Mesenchymal stem cell (in vitro differentiated cells and primary cell): Measurements from ENCODE around the gene S100A16.

ENCODE experiments used
- DNase-seq: peaks from one replicate; pipeline ENCODE4 v3.0.0-alpha.2; 2013
- H2AFZ ChIP-seq: one replicate; pipeline ENCODE4 v1.6.1; 2013; ENCODE audit warnings: low read depth, mild to moderate bottlenecking, control low read depth, inconsistent platforms, low read length, moderate library complexity
- H2AK5ac ChIP-seq: 2 replicates; pipeline ENCODE4 v1.6.1; 2013; ENCODE audit warnings: low read length, moderate library complexity, mild to moderate bottlenecking, inconsistent platforms; ENCODE audit not compliant: severe bottlenecking
- H2BK120ac ChIP-seq: one replicate; pipeline ENCODE4 v1.6.1; 2013; ENCODE audit warnings: low read depth, mild to moderate bottlenecking, inconsistent platforms, low read length, moderate library complexity
- H2BK12ac ChIP-seq, 2 experiments: one replicate each; pipeline ENCODE4 v1.6.1; 2013; ENCODE audit warnings: inconsistent platforms in 2 of 2, low read length in 2 of 2, mild to moderate bottlenecking in 2 of 2, moderate library complexity in 2 of 2, control low read depth in 1 of 2
- H2BK15ac ChIP-seq: one replicate; pipeline ENCODE4 v1.6.1; 2013; ENCODE audit warnings: mild to moderate bottlenecking, low read depth, inconsistent platforms; ENCODE audit not compliant: poor library complexity, severe bottlenecking
- H2BK5ac ChIP-seq: 2 replicates; pipeline ENCODE4 v1.6.1; 2013; ENCODE audit warnings: low read depth, mild to moderate bottlenecking, low read length, control low read depth, inconsistent platforms; ENCODE audit not compliant: poor library complexity, severe bottlenecking
- H3K14ac ChIP-seq, 2 experiments: one replicate each; pipeline ENCODE4 v1.6.1; 2013; ENCODE audit warnings: inconsistent platforms in 2 of 2, low read length in 2 of 2, control low read depth in 1 of 2, mild to moderate bottlenecking in 1 of 2, moderate library complexity in 1 of 2
- H3K18ac ChIP-seq, 2 experiments: one replicate each; pipeline ENCODE4 v1.6.1; 2013; ENCODE audit warnings: inconsistent platforms in 2 of 2, low read length in 2 of 2, control low read depth in 1 of 2, low read depth in 1 of 2, mild to moderate bottlenecking in 1 of 2
- H3K23ac ChIP-seq, 2 experiments: one replicate each; pipeline ENCODE4 v1.6.1; 2013; ENCODE audit warnings: inconsistent platforms in 2 of 2, low read length in 2 of 2, mild to moderate bottlenecking in 2 of 2, moderate library complexity in 2 of 2, control low read depth in 1 of 2
- H3K27ac ChIP-seq: 2 replicates; pipeline ENCODE4 v1.5.1; 2013; ENCODE audit warnings: mild to moderate bottlenecking, moderate library complexity, low read length, control low read depth, inconsistent platforms; ENCODE audit not compliant: poor library complexity, severe bottlenecking
- H3K27me3 ChIP-seq, 2 experiments: 2 replicates each; pipeline versions ENCODE4 v1.6.1 to v1.7.0; 2013; ENCODE audit warnings: low read length in 2 of 2, mild to moderate bottlenecking in 2 of 2, moderate library complexity in 2 of 2, control low read depth in 1 of 2, inconsistent platforms in 1 of 2; ENCODE audit not compliant: control insufficient read depth in 1 of 2, insufficient read depth in 1 of 2
- H3K36me3 ChIP-seq, 2 experiments: 2 replicates each; pipeline versions ENCODE4 v1.6.1 to v1.7.0; 2013; ENCODE audit warnings: low read length in 2 of 2, control low read depth in 1 of 2, inconsistent platforms in 1 of 2, low read depth in 1 of 2, mild to moderate bottlenecking in 1 of 2; ENCODE audit not compliant: insufficient read depth in 2 of 2, control insufficient read depth in 1 of 2
- H3K4ac ChIP-seq, 2 experiments: one replicate each; pipeline ENCODE4 v1.6.1; 2013; ENCODE audit warnings: inconsistent platforms in 2 of 2, low read length in 2 of 2, mild to moderate bottlenecking in 2 of 2, moderate library complexity in 2 of 2, control low read depth in 1 of 2, low read depth in 1 of 2
- H3K4me1 ChIP-seq: 2 replicates; pipeline ENCODE4 v1.6.1; 2013; ENCODE audit warnings: low read depth, low read length, control low read depth; ENCODE audit not compliant: control insufficient read depth, insufficient read depth
- H3K4me2 ChIP-seq: 2 replicates; pipeline ENCODE4 v1.6.1; 2013; ENCODE audit warnings: low read length, mild to moderate bottlenecking, inconsistent platforms; ENCODE audit not compliant: poor library complexity, severe bottlenecking
- H3K4me3 ChIP-seq, 2 experiments: 2 replicates each; pipeline versions ENCODE4 v1.5.1 to v1.7.0; 2013; ENCODE audit warnings: low read length in 2 of 2, mild to moderate bottlenecking in 2 of 2, control low read depth in 1 of 2, low read depth in 1 of 2; ENCODE audit not compliant: insufficient read depth in 1 of 2
- H3K79me1 ChIP-seq: replicated peaks from 2 replicates; pipeline ENCODE4 v1.6.1; 2013; ENCODE audit warnings: mild to moderate bottlenecking, control low read depth, low read length, inconsistent platforms; ENCODE audit not compliant: poor library complexity, severe bottlenecking
- H3K9ac ChIP-seq: 2 replicates; pipeline ENCODE4 v1.7.0; 2013; ENCODE audit warnings: mild to moderate bottlenecking, low read length, moderate library complexity
- H3K9me3 ChIP-seq: 2 replicates; pipeline ENCODE4 v1.7.0; 2013; ENCODE audit warnings: mild to moderate bottlenecking, low read length; ENCODE audit not compliant: control insufficient read depth
- H4K8ac ChIP-seq: one replicate; pipeline ENCODE4 v1.6.1; 2013; ENCODE audit warnings: inconsistent platforms, mild to moderate bottlenecking, low read length, moderate library complexity
- H4K91ac ChIP-seq: one replicate; pipeline ENCODE4 v1.6.1; 2013; ENCODE audit warnings: mild to moderate bottlenecking, low read length, inconsistent platforms
- WGBS: methylation state at CpG from one replicate; pipeline ENCODE4 v1.1.7; 2013; ENCODE audit warnings: mixed read lengths; 5-methylcytosine and 5-hydroxymethylcytosine counted together

The S100A16 gene

GRCh38 chr1:153659175-153659534, 46.2 kb upstream of the S100A16 start:
- Histone ChIP-seq H2BK5ac (peak overlapping the region; percentile 99), H2BK15ac (no peak overlapping the region), H3K4me2 (peak overlapping the region; percentile 57), H3K36me3 (peaks cover 19 to 40% of the 10 kb centered on the region in 2 experiments), H3K9ac (peak overlapping the region; percentile 95), H2BK12ac (no peak overlapping the region), H3K27me3 (no peaks in the 10 kb centered on the region), H3K23ac (no peak overlapping the region), H3K9me3 (no peaks in the 10 kb centered on the region), H2AFZ (no peak overlapping the region), H3K4me3 (peak overlapping the region; percentile 94 to 98), H3K4ac (peak overlapping the region in 1 of 2 experiments; percentile 20), H2AK5ac (no peak overlapping the region), H3K79me1 (peaks cover 4% of the 10 kb centered on the region), H3K27ac (peak overlapping the region; percentile 42), H3K4me1 (peaks cover 6% of the 10 kb centered on the region), H4K91ac (peak overlapping the region; percentile 18), H4K8ac (no peak overlapping the region), H2BK120ac (no peak overlapping the region), H3K18ac (no peak overlapping the region), H3K14ac (peak overlapping the region in 1 of 2 experiments; percentile 8)
- 61% methylated on average over 8 of the region's 8 CpGs for WGBS
- no peak for DNase-seq

- Histone ChIP-seq H3K18ac (peak within 1 kb of the TSS; percentile 80 to 99), H2AFZ (peak within 1 kb of the TSS; percentile 100), H2AK5ac (peak within 1 kb of the TSS; percentile 94), H3K4me3 (peak within 1 kb of the TSS; percentile 94 to 98), H3K79me1 (peaks cover 4% of the 10 kb centered on the region), H4K8ac (peak within 1 kb of the TSS; percentile 93), H2BK120ac (peak within 1 kb of the TSS; percentile 56), H3K14ac (peak within 1 kb of the TSS in 1 of 2 experiments; percentile 28), H2BK5ac (peak within 1 kb of the TSS; percentile 99), H3K27ac (peak within 1 kb of the TSS; percentile 50), H2BK12ac (peak within 1 kb of the TSS in 1 of 2 experiments; percentile 80), H3K4me2 (peak within 1 kb of the TSS; percentile 57), H3K4me1 (peaks cover 6% of the 10 kb centered on the region), H4K91ac (peak within 1 kb of the TSS; percentile 60), H3K9ac (peak within 1 kb of the TSS; percentile 95), H3K9me3 (no peaks in the 10 kb centered on the region), H3K4ac (peak within 1 kb of the TSS; percentile 49 to 73), H3K27me3 (no peaks in the 10 kb centered on the region), H2BK15ac (peak within 1 kb of the TSS; percentile 100), H3K36me3 (peaks cover 19 to 35% of the 10 kb centered on the region in 2 experiments), H3K23ac (no peak within 1 kb of the TSS)
- DNase-seq = peak; percentile 88
- 3% methylated on average over 53 of the region's 53 CpGs for WGBS
Observed at GRCh38 chr1:153658400-153659174, 45.6 kb upstream of the S100A16 start, which contains the start of gene SNAPIN. Gene SNAPIN, plus strand, starts transcription at chr1:153658703. Its CDS starts 41 bp downstream, at chr1:153658744.

- H3K27ac ChIP-seq = no peak overlapping the region
- H2BK12ac ChIP-seq = no peak overlapping the region
- H3K4ac ChIP-seq = no peak overlapping the region
- H3K9me3 ChIP-seq = no peaks in the 10 kb centered on the region
- peaks cover 3% of the 10 kb centered on the region in 2 experiments for H3K36me3 ChIP-seq
- WGBS = 100% methylated on average over 2 of the region's 3 CpGs
- no peak overlapping the region for H2BK5ac ChIP-seq
- no peak overlapping the region for H4K8ac ChIP-seq
- H3K4me2 ChIP-seq = no peak overlapping the region
- no peaks in the 10 kb centered on the region for H3K27me3 ChIP-seq
- H2BK120ac ChIP-seq = no peak overlapping the region
- no peaks in the 10 kb centered on the region for H3K79me1 ChIP-seq
- H3K18ac ChIP-seq = no peak overlapping the region
- no peak overlapping the region for H3K14ac ChIP-seq
- H4K91ac ChIP-seq = no peak overlapping the region
- no peak overlapping the region for H3K23ac ChIP-seq
- H3K9ac ChIP-seq = no peak overlapping the region
- H2BK15ac ChIP-seq = no peak overlapping the region
- H2AK5ac ChIP-seq = no peak overlapping the region
- H2AFZ ChIP-seq = no peak overlapping the region
- no peak overlapping the region for H3K4me3 ChIP-seq
- no peak for DNase-seq
- H3K4me1 ChIP-seq = peaks cover 8% of the 10 kb centered on the region
Observed at GRCh38 chr1:153655333-153655732, 42.4 kb upstream of the S100A16 start.

- no peak overlapping the region for H2BK15ac ChIP-seq
- H3K4ac ChIP-seq = peak overlapping the region in 1 of 2 experiments; percentile 35
- peak overlapping the region; percentile 13 for H4K8ac ChIP-seq
- peaks cover 11% of the 10 kb centered on the region for H3K4me1 ChIP-seq
- H3K27ac ChIP-seq = no peak overlapping the region
- H2AFZ ChIP-seq = no peak overlapping the region
- no peak overlapping the region for H2AK5ac ChIP-seq
- no peak overlapping the region for H3K4me3 ChIP-seq
- no peak overlapping the region for H3K9ac ChIP-seq
- H2BK5ac ChIP-seq = no peak overlapping the region
- H3K14ac ChIP-seq = no peak overlapping the region
- H3K79me1 ChIP-seq = peaks cover under 1% of the 10 kb centered on the region
- H3K18ac ChIP-seq = no peak overlapping the region
- DNase-seq = peak; percentile 39
- H4K91ac ChIP-seq = peak overlapping the region; percentile 50
- H3K27me3 ChIP-seq = no peaks in the 10 kb centered on the region
- H3K9me3 ChIP-seq = no peaks in the 10 kb centered on the region
- 95% methylated on average over 3 of the region's 3 CpGs for WGBS
- H3K23ac ChIP-seq = no peak overlapping the region
- no peak overlapping the region for H3K4me2 ChIP-seq
- H2BK12ac ChIP-seq = peak overlapping the region in 1 of 2 experiments; percentile 15
- no peak overlapping the region for H2BK120ac ChIP-seq
- H3K36me3 ChIP-seq = peaks cover 0 to 4% of the 10 kb centered on the region in 2 experiments
Observed at GRCh38 chr1:153652805-153653500, 40.0 kb upstream of the S100A16 start.
